K562 (cell line): Measurements from ENCODE around the gene PLXND1. TPM values are rescaled to one million over a fixed set of nuclear protein-coding genes. Genes with fewer than 3 reads are reported as not detected.

Experiments
- ATAC-seq: fragments of 200-7000 bp; cut with Tn5 transposase; 3 replicates; pipeline ENCODE4 v1.9.1; 2020; ENCODE audit warnings: moderate library complexity
- BruUV-seq: library from RNA; stranded (reverse); fragments of 400-500 nt; replicated peaks from 2 replicates; lab custom pipeline; 2021; lab: Mats Ljungman, UMichigan
- CTCF ChIA-PET: fragments of 300-600 bp; formaldehyde crosslinking; extraction: SDS; loops from one replicate; lab custom pipeline; 2021; ENCODE audit warnings: low intra/inter-chr PET ratio; lab: Yijun Ruan, JAX
- POLR2A ChIA-PET: fragments of 300-600, 350-650 bp; sonication (Branson Sonifier 250); formaldehyde crosslinking; extraction: SDS; loops from one replicate; lab custom pipeline; 2021; ENCODE audit warnings: antibody characterized with exemption, inconsistent platforms; lab: Yijun Ruan, JAX
- DNase-seq, 4 experiments: peaks; one replicate each; pipeline versions ENCODE4 v3.0.0 to v3.0.0-alpha.2; 2011 to 2018; ENCODE audit warnings: low spot score in 3 of 4, mixed read lengths in 3 of 4; ENCODE audit errors: extremely low read depth in 1 of 4
- FAIRE-seq: peaks from 2 replicates; lab custom pipeline; 2011; peaks lifted over from hg19 to GRCh38; lab: Jason Lieb, UNC
- H2AFZ ChIP-seq: 2 replicates; pipeline ENCODE4 v1.6.0; 2011; ENCODE audit warnings: low read depth, low read length, control low read depth, inconsistent platforms
- H3K27ac ChIP-seq: fragments of 200-600 bp; 3 replicates; pipeline ENCODE4 v1.8.0; 2011; ENCODE audit warnings: low read depth, mild to moderate bottlenecking, control low read depth, inconsistent platforms, low read length, moderate library complexity, mixed read lengths; ENCODE audit errors: extremely low read depth
- H3K27me3 ChIP-seq, 2 experiments: fragments of 300-600 bp in 1 of 2; 2 replicates in 1 of 2; 3 replicates in 1 of 2; pipeline versions ENCODE4 v1.6.0 to v1.8.0; 2011; ENCODE audit warnings: inconsistent platforms in 2 of 2, low read length in 2 of 2, mild to moderate bottlenecking in 1 of 2, mixed read lengths in 1 of 2, moderate library complexity in 1 of 2; ENCODE audit not compliant: control insufficient read depth in 2 of 2, insufficient read depth in 2 of 2
- H3K36me3 ChIP-seq: fragments of 300-600 bp; 3 replicates; pipeline ENCODE4 v1.8.0; 2011; ENCODE audit warnings: mild to moderate bottlenecking, low read length, inconsistent platforms; ENCODE audit not compliant: control insufficient read depth, insufficient read depth
- H3K4me1 ChIP-seq, 2 experiments: fragments of 200-600 bp in 1 of 2; replicated peaks in 1 of 2; 2 replicates in 1 of 2; 3 replicates in 1 of 2; pipeline versions ENCODE4 v1.5.1 to v1.8.0; 2011; ENCODE audit warnings: inconsistent platforms in 2 of 2, low read length in 2 of 2, mild to moderate bottlenecking in 1 of 2, mixed read lengths in 1 of 2, moderate library complexity in 1 of 2; ENCODE audit not compliant: control insufficient read depth in 2 of 2, insufficient read depth in 2 of 2
- H3K4me2 ChIP-seq: 2 replicates; pipeline ENCODE4 v1.6.1; 2011; ENCODE audit warnings: low read length, control low read depth, inconsistent platforms, mixed read lengths; ENCODE audit not compliant: insufficient read depth
- H3K4me3 ChIP-seq: fragments of 200-600 bp; sonication (generic), shearing (Covaris generic); 2 replicates; pipeline ENCODE4 v1.5.1; 2016; ENCODE audit warnings: control low read depth, inconsistent platforms
- H3K79me2 ChIP-seq: fragments of 200-600 bp; 3 replicates; pipeline ENCODE4 v1.8.0; 2011; ENCODE audit warnings: low read length, inconsistent platforms; ENCODE audit not compliant: control insufficient read depth, insufficient read depth
- H3K9ac ChIP-seq, 2 experiments: 2 replicates each; pipeline versions ENCODE4 v1.6.0 to v1.6.1; 2011; ENCODE audit warnings: low read depth in 2 of 2, low read length in 2 of 2, control low read depth in 1 of 2, inconsistent platforms in 1 of 2, mild to moderate bottlenecking in 1 of 2, mixed read lengths in 1 of 2; ENCODE audit not compliant: insufficient read depth in 1 of 2
- H3K9me1 ChIP-seq: one replicate; pipeline ENCODE4 v1.6.0; 2011; ENCODE audit warnings: inconsistent platforms, mild to moderate bottlenecking, low read length, moderate library complexity; ENCODE audit not compliant: control insufficient read depth, insufficient read depth
- H3K9me3 ChIP-seq: replicated peaks from 2 replicates; pipeline ENCODE4 v1.5.1; 2011; ENCODE audit warnings: low read depth, low read length, inconsistent platforms; ENCODE audit not compliant: control insufficient read depth, insufficient read depth
- H4K20me1 ChIP-seq: replicated peaks from 2 replicates; pipeline ENCODE4 v1.6.1; 2011; ENCODE audit warnings: low read length, inconsistent platforms, mixed read lengths; ENCODE audit not compliant: control insufficient read depth, insufficient read depth
- EWSR1 ChIP-seq: fragments of 450-650 bp; IDR thresholded peaks from 2 replicates; pipeline ENCODE4 v1.6.1; 2018; ENCODE audit warnings: borderline replicate concordance, mild to moderate bottlenecking, low read depth, moderate library complexity; ENCODE audit not compliant: partially characterized antibody
- PREB ChIP-seq: sonication (generic); formaldehyde crosslinking; IDR thresholded peaks from 2 replicates; pipeline ENCODE4 v1.8.1; 2023; ENCODE audit warnings: mild to moderate bottlenecking, missing genetic modification reagents
- WGBS: fragments of 100-300 bp; shearing (Covaris generic); methylation state at CpG from one replicate; pipeline ENCODE4 v1.1.6; 2016; ENCODE audit warnings: low coverage, mixed read lengths; ENCODE audit not compliant: insufficient coverage; ENCODE audit errors: missing lambda C conversion rate; 5-methylcytosine and 5-hydroxymethylcytosine counted together
- in situ Hi-C: fragments of 300-500 bp; cut with MboI; formaldehyde crosslinking; loops from 4 replicates; pipeline ENCODE4 v1.15.0; 2018; ENCODE audit warnings: inconsistent platforms, mixed read lengths
- intact Hi-C: fragments of 100-400 bp; cut with micrococcal nuclease; formaldehyde crosslinking; loops from 2 replicates; pipeline ENCODE4 v1.14.2; 2022
- polyA plus RNA-seq, 8 experiments: library from polyadenylated mRNA; depleted of rRNA in 4 of 8; stranded (reverse) in 5 of 8; unstranded in 3 of 8; fragments of >200 nt; fragmentation: Nextera tagmentation in 2 of 8; fragmentation: Illumina TruSeq in 1 of 8; extraction: Ambion mirVana in 2 of 8; extraction: Trizol in 1 of 8; gene quantifications; 2 replicates each; pipeline versions ENCODE4 v1.2.1 to v1.2.3, GENCODE V29; 2011 to 2014; ENCODE audit warnings: inconsistent platforms in 1 of 8, missing spikeins in 1 of 8
- total RNA-seq, 7 experiments: library from RNA; depleted of rRNA in 6 of 7; stranded (reverse); fragments of >200 nt in 6 of 7; fragmentation: Illumina TruSeq in 2 of 7; extraction: Trizol in 2 of 7; gene quantifications; 2 replicates each; pipeline versions ENCODE4 v1.2.1 to v1.2.3, GENCODE V29; 2011 to 2021; ENCODE audit warnings: low replicate concordance in 1 of 7
- TF ChIP-seq, protein P1 (sequence below): fragments of 250-450 bp; sonication (Bioruptor Pico); IDR thresholded peaks from 2 replicates; pipeline ENCODE4 v1.5.0; 2022; ENCODE audit warnings: mild to moderate bottlenecking

Gene PLXND1
- total and polyA plus RNA-seq, 9 of the 15 experiments (the other 6 are each of a cell fraction or from before 2014, with no cell fraction given), result 0.34 to 28.8 (median 14.0) TPM

GRCh38 chr3:129530821-129531220 lies 75.7 kb downstream of the PLXND1 start:
- no peak for FAIRE-seq
- H3K4me2 ChIP-seq, result no peak overlapping the region

More at GRCh38 chr3:129530821-129531220, 75.7 kb downstream of the PLXND1 start:
- Histone ChIP-seq H3K9me1 (no peaks in the 10 kb centered on the region), H3K9me3 (no peaks in the 10 kb centered on the region), H3K9ac (no peak overlapping the region; a peak in 1 of 4 replicates), H3K4me3 (no peak overlapping the region), H3K27me3 (peaks cover 4 to 26% of the 10 kb centered on the region in 2 experiments; a peak in 2 of 5 replicates), H3K79me2 (no peaks in the 10 kb centered on the region), H4K20me1 (no peaks in the 10 kb centered on the region), H3K4me1 (peaks cover 0 to 7% of the 10 kb centered on the region in 2 experiments; a peak in 3 of 5 replicates), H3K36me3 (no peaks in the 10 kb centered on the region), H2AFZ (no peak overlapping the region), H3K27ac (no peak overlapping the region)
- DNase-seq (no peak), ATAC-seq (no peak)
- in situ Hi-C loops, result no loop called here
- no peak for TF ChIP-seq EWSR1
- no peak for TF ChIP-seq PREB (CRISPR knock-in tag)
- TF ChIP-seq, protein P1, sequence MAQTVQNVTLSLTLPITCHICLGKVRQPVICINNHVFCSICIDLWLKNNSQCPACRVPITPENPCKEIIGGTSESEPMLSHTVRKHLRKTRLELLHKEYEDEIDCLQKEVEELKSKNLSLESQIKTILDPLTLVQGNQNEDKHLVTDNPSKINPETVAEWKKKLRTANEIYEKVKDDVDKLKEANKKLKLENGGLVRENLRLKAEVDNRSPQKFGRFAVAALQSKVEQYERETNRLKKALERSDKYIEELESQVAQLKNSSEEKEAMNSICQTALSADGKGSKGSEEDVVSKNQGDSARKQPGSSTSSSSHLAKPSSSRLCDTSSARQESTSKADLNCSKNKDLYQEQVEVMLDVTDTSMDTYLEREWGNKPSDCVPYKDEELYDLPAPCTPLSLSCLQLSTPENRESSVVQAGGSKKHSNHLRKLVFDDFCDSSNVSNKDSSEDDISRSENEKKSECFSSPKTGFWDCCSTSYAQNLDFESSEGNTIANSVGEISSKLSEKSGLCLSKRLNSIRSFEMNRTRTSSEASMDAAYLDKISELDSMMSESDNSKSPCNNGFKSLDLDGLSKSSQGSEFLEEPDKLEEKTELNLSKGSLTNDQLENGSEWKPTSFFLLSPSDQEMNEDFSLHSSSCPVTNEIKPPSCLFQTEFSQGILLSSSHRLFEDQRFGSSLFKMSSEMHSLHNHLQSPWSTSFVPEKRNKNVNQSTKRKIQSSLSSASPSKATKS (CRISPR knock-in tag), result no peak
- ChIA-PET POLR2A (no interaction called here), CTCF (no interaction called here)
- no TSS peak for BruUV-seq
- WGBS, result 20% methylated on average over 2 of the region's 13 CpGs
- intact Hi-C loops, result no loop called here
